ENCODE measurements around the gene SORBS2.

The SORBS2 gene

DNA sequence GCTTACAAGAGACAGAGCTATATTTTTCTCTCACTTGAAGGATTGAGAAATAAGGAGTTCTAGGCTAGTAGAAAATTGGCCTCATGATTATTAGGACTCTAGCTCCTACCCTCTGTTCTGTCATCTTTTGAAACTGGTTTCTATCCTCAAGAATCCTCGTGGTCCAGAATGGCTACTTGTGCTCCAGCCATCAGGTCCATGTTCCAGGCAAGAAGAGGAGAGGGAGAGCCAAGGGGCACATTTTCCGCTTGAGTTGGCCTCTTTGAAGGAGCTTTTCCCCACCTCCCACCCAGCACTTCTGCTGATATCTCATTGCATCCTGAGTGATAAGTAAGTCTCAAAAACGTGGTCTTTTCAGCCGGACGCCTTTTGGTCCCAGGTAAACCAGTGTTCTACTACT lies 7.2 kb upstream of the SORBS2 start:
- no peak overlapping the region for H3K4me3 ChIP-seq (ENCODE audit: low read depth, low read length)
- in situ Hi-C loops (cut with HindIII; ENCODE audit: low sequenced_read_pairs) = no loop called here
- TF ChIP-seq, protein P1, sequence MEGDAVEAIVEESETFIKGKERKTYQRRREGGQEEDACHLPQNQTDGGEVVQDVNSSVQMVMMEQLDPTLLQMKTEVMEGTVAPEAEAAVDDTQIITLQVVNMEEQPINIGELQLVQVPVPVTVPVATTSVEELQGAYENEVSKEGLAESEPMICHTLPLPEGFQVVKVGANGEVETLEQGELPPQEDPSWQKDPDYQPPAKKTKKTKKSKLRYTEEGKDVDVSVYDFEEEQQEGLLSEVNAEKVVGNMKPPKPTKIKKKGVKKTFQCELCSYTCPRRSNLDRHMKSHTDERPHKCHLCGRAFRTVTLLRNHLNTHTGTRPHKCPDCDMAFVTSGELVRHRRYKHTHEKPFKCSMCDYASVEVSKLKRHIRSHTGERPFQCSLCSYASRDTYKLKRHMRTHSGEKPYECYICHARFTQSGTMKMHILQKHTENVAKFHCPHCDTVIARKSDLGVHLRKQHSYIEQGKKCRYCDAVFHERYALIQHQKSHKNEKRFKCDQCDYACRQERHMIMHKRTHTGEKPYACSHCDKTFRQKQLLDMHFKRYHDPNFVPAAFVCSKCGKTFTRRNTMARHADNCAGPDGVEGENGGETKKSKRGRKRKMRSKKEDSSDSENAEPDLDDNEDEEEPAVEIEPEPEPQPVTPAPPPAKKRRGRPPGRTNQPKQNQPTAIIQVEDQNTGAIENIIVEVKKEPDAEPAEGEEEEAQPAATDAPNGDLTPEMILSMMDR (IDR thresholded peaks at IDR 0.05; ENCODE audit: low read depth, low read length, missing control alignments) = no peak
- no peak for DNase-seq (ENCODE audit: low read depth)

DNA sequence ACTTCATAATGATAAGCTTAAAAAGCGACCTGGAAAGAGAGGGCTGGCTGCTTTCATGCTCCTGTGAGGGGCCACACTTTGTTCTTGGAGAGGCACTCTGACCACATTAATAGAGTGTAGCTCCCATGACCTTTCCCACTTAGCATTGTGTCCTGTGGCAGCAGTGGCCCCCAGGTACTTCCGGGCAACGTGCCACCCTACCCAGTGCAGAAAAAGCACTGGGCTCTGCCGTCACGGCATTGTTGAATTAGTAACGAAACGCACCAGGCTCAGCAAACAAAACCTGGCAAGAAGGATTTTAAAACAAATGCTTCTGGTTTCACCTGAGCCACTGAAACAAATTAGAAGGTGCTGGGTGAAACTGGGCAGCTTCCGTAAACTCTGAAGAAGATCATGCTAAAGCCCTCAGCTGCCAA lies 5.4 kb upstream of the SORBS2 start:
- TF ChIP-seq, protein P1 (IDR thresholded peaks at IDR 0.05; ENCODE audit: low read depth, low read length, missing control alignments) = no peak
- no peak for DNase-seq (ENCODE audit: low read depth)
- H3K4me3 ChIP-seq (ENCODE audit: low read depth, low read length) = no peak overlapping the region
- in situ Hi-C loops (cut with HindIII; ENCODE audit: low sequenced_read_pairs) = no loop called here

DNA sequence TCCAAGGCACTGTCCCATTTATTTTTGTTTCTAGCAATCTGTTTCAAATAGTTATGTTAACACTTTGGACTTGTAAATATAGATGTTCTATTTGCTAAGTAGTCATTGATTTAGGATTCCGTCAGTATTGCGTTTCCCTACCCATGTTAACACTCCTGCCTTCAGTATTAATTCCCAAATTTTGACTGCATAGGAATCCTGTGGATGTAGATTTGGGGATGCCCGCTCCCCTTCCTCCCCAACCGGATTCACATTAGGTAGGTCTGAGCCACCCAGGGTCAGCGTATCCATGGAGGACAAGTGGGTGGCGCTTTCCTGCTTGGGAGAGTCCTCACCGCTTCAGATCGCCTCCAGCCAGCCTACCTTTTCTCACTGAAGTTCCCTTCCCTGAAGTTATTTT lies 1.1 kb upstream of the SORBS2 start:
- no peak overlapping the region for H3K4me3 ChIP-seq (ENCODE audit: low read depth, low read length)
- in situ Hi-C loops (cut with HindIII; ENCODE audit: low sequenced_read_pairs) = no loop called here
- no peak for DNase-seq (ENCODE audit: low read depth)
- TF ChIP-seq, protein P1 (IDR thresholded peaks at IDR 0.05; ENCODE audit: low read depth, low read length, missing control alignments) = no peak

DNA sequence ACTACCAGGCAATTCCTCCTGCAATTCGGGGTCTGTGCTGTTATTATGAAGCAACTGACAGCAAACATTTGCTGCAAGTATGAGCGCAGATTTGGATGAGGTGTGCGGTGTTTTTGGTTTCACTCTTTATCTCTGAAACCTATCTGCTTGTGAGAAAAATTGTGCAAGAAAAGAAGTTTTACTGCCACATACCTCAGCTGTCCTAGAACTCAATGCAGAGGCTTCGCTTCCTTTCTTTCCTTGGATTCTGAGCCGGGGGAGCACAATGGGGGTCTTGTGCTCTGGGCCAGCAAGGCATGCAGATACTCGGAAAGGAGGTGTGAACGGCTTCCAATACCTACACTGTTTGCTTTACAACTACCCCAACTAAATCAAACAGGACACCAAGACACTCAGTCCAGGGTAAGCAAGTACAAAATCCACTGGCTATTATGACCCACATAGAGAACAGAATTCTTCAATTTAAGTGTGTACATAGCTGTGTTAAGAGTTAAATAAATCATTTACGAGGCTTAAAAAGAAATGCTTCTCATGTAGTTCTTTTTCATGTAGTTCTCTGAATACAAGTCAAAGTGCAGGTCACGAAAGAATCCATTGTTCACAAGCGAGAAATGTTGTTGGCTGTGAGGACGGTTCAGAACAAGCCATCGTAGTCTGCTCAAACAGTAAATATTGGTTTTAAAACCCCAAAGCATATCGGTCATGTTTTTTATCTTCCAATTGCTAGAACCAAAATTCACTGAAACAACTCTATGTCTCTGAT lies 1.1 kb downstream of the SORBS2 start:
- TF ChIP-seq, protein P1 (IDR thresholded peaks at IDR 0.05; ENCODE audit: low read depth, low read length, missing control alignments) = no peak
- in situ Hi-C loops (cut with HindIII; ENCODE audit: low sequenced_read_pairs) = no loop called here
- DNase-seq (ENCODE audit: low read depth) = no peak
- H3K4me3 ChIP-seq (ENCODE audit: low read depth, low read length) = peak overlapping the region; percentile 34

DNA sequence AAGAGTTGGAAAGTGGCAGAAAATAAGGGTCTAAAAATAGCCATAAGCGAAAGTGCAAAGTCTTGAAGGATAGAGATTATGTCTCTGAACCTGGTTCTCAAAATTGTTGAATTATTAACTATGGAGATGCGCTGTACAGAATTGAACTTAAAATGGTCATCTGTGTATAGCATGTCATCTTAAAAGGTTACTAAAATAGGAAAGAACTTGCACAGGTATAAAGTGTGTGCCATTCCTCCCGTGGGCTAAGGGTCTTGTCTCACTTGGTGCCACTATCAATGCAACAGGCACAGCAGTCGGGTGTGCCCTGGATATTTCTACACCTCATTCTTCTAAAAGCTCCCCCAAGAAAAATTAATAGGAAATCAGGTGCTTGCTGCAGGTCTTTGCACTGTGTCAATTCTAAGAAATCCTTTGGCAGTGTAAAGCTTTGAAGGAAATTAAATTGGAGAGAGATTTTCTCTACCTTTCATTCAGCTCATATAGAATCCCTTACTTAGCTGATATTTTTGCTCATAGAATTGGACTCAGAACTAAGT lies 2.4 kb downstream of the SORBS2 start:
- no peak overlapping the region for H3K4me3 ChIP-seq (ENCODE audit: low read depth, low read length)
- TF ChIP-seq, protein P1 (IDR thresholded peaks at IDR 0.05; ENCODE audit: low read depth, low read length, missing control alignments) = no peak
- in situ Hi-C loops (cut with HindIII; ENCODE audit: low sequenced_read_pairs) = no loop called here
- no peak for DNase-seq (ENCODE audit: low read depth)

DNA sequence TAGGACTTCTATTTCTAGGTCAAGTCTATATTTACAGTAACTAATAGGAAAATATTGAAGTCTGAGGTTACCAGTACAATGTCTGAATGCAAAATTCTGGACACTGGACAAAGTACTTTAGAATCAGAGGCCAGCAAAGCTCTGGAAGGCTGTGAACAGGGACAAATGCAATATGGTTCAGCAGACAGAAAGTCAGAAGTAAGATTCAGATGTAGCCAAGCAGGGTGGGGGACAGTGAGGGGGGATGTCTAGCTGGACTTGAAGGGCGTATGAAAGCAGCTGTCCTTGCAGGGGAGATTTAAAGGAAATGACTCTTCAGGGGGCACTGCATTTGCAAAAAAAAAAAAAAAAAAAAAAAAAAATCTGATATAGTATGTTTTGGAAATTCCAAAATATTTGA lies 2.9 kb downstream of the SORBS2 start:
- in situ Hi-C loops (cut with HindIII; ENCODE audit: low sequenced_read_pairs) = no loop called here
- DNase-seq (ENCODE audit: low read depth) = no peak
- TF ChIP-seq, protein P1 (IDR thresholded peaks at IDR 0.05; ENCODE audit: low read depth, low read length, missing control alignments) = no peak
- no peak overlapping the region for H3K4me3 ChIP-seq (ENCODE audit: low read depth, low read length)

Data from astrocyte of the cerebellum (primary cell).